ENCODE measurements around the gene SLC17A8. TPM values are rescaled to one million over a fixed set of nuclear protein-coding genes. Genes with fewer than 3 reads are reported as not detected.

Gene SLC17A8
- total RNA-seq, 2 donors from 2014 or later = not detected

- ATAC-seq = no peak
- no peaks in the 10 kb centered on the region for H3K9me3 ChIP-seq (ENCODE audit: control insufficient read depth, low read length, poor library complexity, severe bottlenecking)
- Mint-ChIP-seq H3K36me3 (ENCODE audit: low read depth) (no peaks in the 10 kb centered on the region), H3K27ac (no peak overlapping the region), H3K4me3 (no peak overlapping the region), H3K27me3 (no peaks in the 10 kb centered on the region), H3K4me1 (no peaks in the 10 kb centered on the region)
- no peak for DNase-seq
Observed at GRCh38 chr12:100345020-100345767, 11.7 kb upstream of the SLC17A8 start.

GRCh38 chr12:100346660-100347059, 10.2 kb upstream of the SLC17A8 start:
- Mint-ChIP-seq H3K27ac (no peak overlapping the region), H3K4me3 (no peak overlapping the region), H3K4me1 (no peaks in the 10 kb centered on the region), H3K27me3 (no peaks in the 10 kb centered on the region), H3K36me3 (ENCODE audit: low read depth) (no peaks in the 10 kb centered on the region)
- ATAC-seq = no peak
- DNase-seq = no peak
- H3K9me3 ChIP-seq (ENCODE audit: control insufficient read depth, low read length, poor library complexity, severe bottlenecking) = no peaks in the 10 kb centered on the region

GRCh38 chr12:100348657-100349454, 8.0 kb upstream of the SLC17A8 start:
- Mint-ChIP-seq H3K27ac (peak overlapping the region; percentile 53), H3K36me3 (ENCODE audit: low read depth) (no peaks in the 10 kb centered on the region), H3K4me3 (no peak overlapping the region), H3K4me1 (no peaks in the 10 kb centered on the region), H3K27me3 (peaks cover 5% of the 10 kb centered on the region)
- DNase-seq = no peak
- no peak for ATAC-seq
- H3K9me3 ChIP-seq (ENCODE audit: control insufficient read depth, low read length, poor library complexity, severe bottlenecking) = no peaks in the 10 kb centered on the region

GRCh38 chr12:100359248-100359647, 2.4 kb downstream of the SLC17A8 start:
- no peak overlapping the region for H3K27ac Mint-ChIP-seq
- peaks cover 3% of the 10 kb centered on the region for H3K4me1 Mint-ChIP-seq
- DNase-seq = no peak
- H3K9me3 ChIP-seq (ENCODE audit: control insufficient read depth, low read length, poor library complexity, severe bottlenecking) = no peaks in the 10 kb centered on the region
- ATAC-seq = no peak
- peaks cover 65% of the 10 kb centered on the region for H3K27me3 Mint-ChIP-seq
- H3K36me3 Mint-ChIP-seq (ENCODE audit: low read depth) = peaks cover 5% of the 10 kb centered on the region
- no peak overlapping the region for H3K4me3 Mint-ChIP-seq

GRCh38 chr12:100359822-100360221, 2.9 kb downstream of the SLC17A8 start:
- Mint-ChIP-seq H3K36me3 (ENCODE audit: low read depth) (peaks cover 4% of the 10 kb centered on the region), H3K27ac (no peak overlapping the region), H3K4me3 (no peak overlapping the region), H3K27me3 (peaks cover 63% of the 10 kb centered on the region), H3K4me1 (peaks cover under 1% of the 10 kb centered on the region)
- no peak for ATAC-seq
- H3K9me3 ChIP-seq (ENCODE audit: control insufficient read depth, low read length, poor library complexity, severe bottlenecking) = no peaks in the 10 kb centered on the region
- no peak for DNase-seq

- DNase-seq (no peak), ATAC-seq (no peak)
- peaks cover 2% of the 10 kb centered on the region for H3K36me3 Mint-ChIP-seq (ENCODE audit: low read depth)
- no peaks in the 10 kb centered on the region for H3K4me1 Mint-ChIP-seq
- H3K27me3 Mint-ChIP-seq = peaks cover 59% of the 10 kb centered on the region
- H3K9me3 ChIP-seq (ENCODE audit: control insufficient read depth, low read length, poor library complexity, severe bottlenecking) = no peaks in the 10 kb centered on the region
- H3K27ac Mint-ChIP-seq = no peak overlapping the region
- no peak overlapping the region for H3K4me3 Mint-ChIP-seq
Observed at GRCh38 chr12:100360450-100360849, 3.6 kb downstream of the SLC17A8 start.

- ATAC-seq (no peak), DNase-seq (no peak)
- H3K9me3 ChIP-seq (ENCODE audit: control insufficient read depth, low read length, poor library complexity, severe bottlenecking) = no peaks in the 10 kb centered on the region
- peaks cover 4% of the 10 kb centered on the region for H3K36me3 Mint-ChIP-seq (ENCODE audit: low read depth)
- no peak overlapping the region for H3K4me3 Mint-ChIP-seq
- no peak overlapping the region for H3K27ac Mint-ChIP-seq
- H3K27me3 Mint-ChIP-seq = peaks cover 51% of the 10 kb centered on the region
- no peaks in the 10 kb centered on the region for H3K4me1 Mint-ChIP-seq
Observed at GRCh38 chr12:100364324-100364723, 7.5 kb downstream of the SLC17A8 start.

GRCh38 chr12:100365411-100365810, 8.5 kb downstream of the SLC17A8 start:
- no peaks in the 10 kb centered on the region for H3K9me3 ChIP-seq (ENCODE audit: control insufficient read depth, low read length, poor library complexity, severe bottlenecking)
- Mint-ChIP-seq H3K36me3 (ENCODE audit: low read depth) (peaks cover 4% of the 10 kb centered on the region), H3K27me3 (peaks cover 42% of the 10 kb centered on the region), H3K4me3 (no peak overlapping the region), H3K27ac (no peak overlapping the region), H3K4me1 (no peaks in the 10 kb centered on the region)
- ATAC-seq (no peak), DNase-seq (no peak)

- peaks cover 2% of the 10 kb centered on the region for H3K36me3 Mint-ChIP-seq (ENCODE audit: low read depth)
- H3K27ac Mint-ChIP-seq = no peak overlapping the region
- no peak for ATAC-seq
Observed at GRCh38 chr12:100368066-100368465, 11.2 kb downstream of the SLC17A8 start.

GRCh38 chr12:100371146-100371545, 14.3 kb downstream of the SLC17A8 start:
- Mint-ChIP-seq H3K4me1 (no peaks in the 10 kb centered on the region), H3K4me3 (no peak overlapping the region), H3K27ac (no peak overlapping the region), H3K36me3 (ENCODE audit: low read depth) (peaks cover 4% of the 10 kb centered on the region), H3K27me3 (peaks cover 35% of the 10 kb centered on the region)
- ATAC-seq (no peak), DNase-seq (no peak)
- H3K9me3 ChIP-seq (ENCODE audit: control insufficient read depth, low read length, poor library complexity, severe bottlenecking) = no peaks in the 10 kb centered on the region

More at GRCh38 chr12:100368066-100368465, 11.2 kb downstream of the SLC17A8 start:
- H3K4me1 Mint-ChIP-seq = no peaks in the 10 kb centered on the region
- no peak overlapping the region for H3K4me3 Mint-ChIP-seq
- H3K27me3 Mint-ChIP-seq = peaks cover 28% of the 10 kb centered on the region
- H3K9me3 ChIP-seq (ENCODE audit: control insufficient read depth, low read length, poor library complexity, severe bottlenecking) = no peaks in the 10 kb centered on the region
- no peak for DNase-seq

GRCh38 chr12:100372853-100373640, 16.2 kb downstream of the SLC17A8 start:
- H3K9me3 ChIP-seq (ENCODE audit: control insufficient read depth, low read length, poor library complexity, severe bottlenecking) = no peaks in the 10 kb centered on the region
- Mint-ChIP-seq H3K27ac (no peak overlapping the region), H3K27me3 (peaks cover 38% of the 10 kb centered on the region), H3K4me3 (no peak overlapping the region), H3K4me1 (no peaks in the 10 kb centered on the region), H3K36me3 (ENCODE audit: low read depth) (peaks cover 4% of the 10 kb centered on the region)
- DNase-seq (no peak), ATAC-seq (no peak)

GRCh38 chr12:100375038-100375735, 18.3 kb downstream of the SLC17A8 start:
- DNase-seq = no peak
- Mint-ChIP-seq H3K36me3 (ENCODE audit: low read depth) (peaks cover 2% of the 10 kb centered on the region), H3K27me3 (peaks cover 33% of the 10 kb centered on the region), H3K4me1 (no peaks in the 10 kb centered on the region), H3K27ac (no peak overlapping the region), H3K4me3 (no peak overlapping the region)
- no peak for ATAC-seq
- no peaks in the 10 kb centered on the region for H3K9me3 ChIP-seq (ENCODE audit: control insufficient read depth, low read length, poor library complexity, severe bottlenecking)
